ENCODE data around the gene ZKSCAN5.

- no peak for TF ChIP-seq CTCF (IDR thresholded peaks at IDR 0.05)
- TF ChIP-seq EZH2 (IDR thresholded peaks at IDR 0.05; ENCODE audit: borderline replicate concordance, insufficient read depth, low read depth, low read length, poor library complexity, severe bottlenecking): no peak
These were observed 19.4 kb upstream of the ZKSCAN5 start for GRCh38 chr7:99485094-99485493.

All from B cell (primary cell).